H1 (cell line): ENCODE measurements around the gene ZMYND15. TPM values are rescaled to one million over a fixed set of nuclear protein-coding genes. Genes with fewer than 3 reads are reported as not detected.

ENCODE experiments used
- CTCF ChIA-PET: fragments of 300-600 bp; sonication (Branson Sonifier 250); formaldehyde crosslinking; loops from one replicate; lab custom pipeline; 2021; ENCODE audit not compliant: partially characterized antibody; lab: Charles Lee
- POLR2A ChIA-PET: fragments of 300-600 bp; sonication (Branson Sonifier 250); formaldehyde crosslinking; loops from one replicate; lab custom pipeline; 2021; ENCODE audit warnings: inconsistent platforms; ENCODE audit not compliant: partially characterized antibody; lab: Charles Lee
- DNase-seq, 2 experiments: peaks; one replicate each; pipeline versions ENCODE4 v3.0.0 to v3.0.0-alpha.2; 2010 to 2022; ENCODE audit warnings: low spot score in 2 of 2, low read depth in 1 of 2, mixed read lengths in 1 of 2
- FAIRE-seq: peaks from 2 replicates; lab custom pipeline; 2011; peaks lifted over from hg19 to GRCh38; lab: Jason Lieb, UNC
- H2AFZ ChIP-seq: 2 replicates; pipeline ENCODE4 v1.8.1; 2012; ENCODE audit warnings: low read length, inconsistent platforms
- H2AK5ac ChIP-seq: 2 replicates; pipeline ENCODE4 v1.6.1; 2013; ENCODE audit warnings: low read depth, low read length
- H2BK120ac ChIP-seq: replicated peaks from 2 replicates; pipeline ENCODE3; 2013; ENCODE audit warnings: low read depth, low read length, inconsistent platforms
- H2BK12ac ChIP-seq: 2 replicates; pipeline ENCODE4 v1.6.1; 2013; ENCODE audit warnings: low read depth, low read length
- H2BK15ac ChIP-seq: 2 replicates; pipeline ENCODE4 v1.6.1; 2013; ENCODE audit warnings: low read length
- H2BK20ac ChIP-seq: 2 replicates; pipeline ENCODE4 v1.6.1; 2013; ENCODE audit warnings: low read length
- H2BK5ac ChIP-seq: 2 replicates; pipeline ENCODE4 v1.6.1; 2013; ENCODE audit warnings: low read depth, low read length
- H3K14ac ChIP-seq: 2 replicates; pipeline ENCODE4 v1.6.1; 2013; ENCODE audit warnings: inconsistent platforms; ENCODE audit not compliant: insufficient read length
- H3K18ac ChIP-seq: 2 replicates; pipeline ENCODE4 v1.6.1; 2013; ENCODE audit warnings: low read length; ENCODE audit errors: extremely low read depth
- H3K23ac ChIP-seq: 2 replicates; pipeline ENCODE4 v1.6.1; 2013; ENCODE audit warnings: inconsistent platforms; ENCODE audit not compliant: insufficient read length
- H3K23me2 ChIP-seq: 2 replicates; pipeline ENCODE4 v1.6.1; 2013; ENCODE audit warnings: low read depth, low read length
- H3K27ac ChIP-seq: 2 replicates; pipeline ENCODE4 v1.6.1; 2011; ENCODE audit warnings: low read depth, low read length, inconsistent platforms
- H3K27me3 ChIP-seq, 4 experiments: replicated peaks in 1 of 4; 1 replicate in 1 of 4; 2 replicates in 3 of 4; pipeline versions ENCODE4 v1.6.1 to v1.8.1; 2011 to 2013; ENCODE audit warnings: low read length in 3 of 4, mild to moderate bottlenecking in 3 of 4, inconsistent platforms in 2 of 4, mixed read lengths in 2 of 4, moderate library complexity in 1 of 4; ENCODE audit not compliant: control insufficient read depth in 3 of 4, insufficient read depth in 3 of 4; ENCODE audit errors: extremely low read depth in 1 of 4
- H3K36me3 ChIP-seq, 4 experiments: 2 replicates each; pipeline versions ENCODE4 v1.6.1 to v1.8.1; 2011 to 2013; ENCODE audit warnings: mild to moderate bottlenecking in 4 of 4, low read length in 3 of 4, moderate library complexity in 2 of 4, control low read depth in 1 of 4, inconsistent platforms in 1 of 4; ENCODE audit not compliant: insufficient read depth in 4 of 4, control insufficient read depth in 2 of 4
- H3K4ac ChIP-seq: replicated peaks from 2 replicates; pipeline ENCODE3; 2013; ENCODE audit warnings: low read length, low read depth, mixed read lengths, inconsistent platforms; ENCODE audit not compliant: insufficient read length
- H3K4me1 ChIP-seq, 4 experiments: replicated peaks in 1 of 4; 1 replicate in 1 of 4; 2 replicates in 3 of 4; pipeline versions ENCODE4 v1.6.1 to v1.8.1; 2011 to 2013; ENCODE audit warnings: low read length in 3 of 4, inconsistent platforms in 2 of 4, mixed read lengths in 1 of 4; ENCODE audit not compliant: insufficient read depth in 4 of 4, control insufficient read depth in 3 of 4
- H3K4me2 ChIP-seq, 2 experiments: 2 replicates each; pipeline versions ENCODE4 v1.6.1 to v1.8.1; 2011 to 2013; ENCODE audit warnings: low read depth in 2 of 2, low read length in 2 of 2, control low read depth in 1 of 2, inconsistent platforms in 1 of 2, mild to moderate bottlenecking in 1 of 2; ENCODE audit not compliant: insufficient read depth in 1 of 2
- H3K4me3 ChIP-seq, 4 experiments: fragments of 200-600, 300-600 bp in 1 of 4; sonication (generic), shearing (Covaris generic), sonication (Bioruptor Twin) in 1 of 4; 2 replicates each; pipeline versions ENCODE4 v1.5.1 to v1.8.1; 2011 to 2016; ENCODE audit warnings: low read length in 4 of 4, low read depth in 3 of 4, control low read depth in 2 of 4, inconsistent platforms in 2 of 4, mild to moderate bottlenecking in 2 of 4, mixed read lengths in 1 of 4, moderate library complexity in 1 of 4; ENCODE audit not compliant: insufficient read depth in 2 of 4; ENCODE audit errors: extremely low read depth in 1 of 4
- H3K56ac ChIP-seq: replicated peaks from 2 replicates; pipeline ENCODE3; 2013; ENCODE audit warnings: low read depth, mild to moderate bottlenecking, mixed read lengths, low read length, inconsistent platforms; ENCODE audit not compliant: insufficient read length
- H3K79me1 ChIP-seq: 2 replicates; pipeline ENCODE4 v1.6.1; 2013; ENCODE audit warnings: low read depth, low read length, control low read depth
- H3K79me2 ChIP-seq, 2 experiments: 2 replicates each; pipeline versions ENCODE4 v1.6.1 to v1.8.1; 2012 to 2013; ENCODE audit warnings: low read length in 2 of 2, mild to moderate bottlenecking in 2 of 2, inconsistent platforms in 1 of 2; ENCODE audit not compliant: insufficient read depth in 2 of 2, control insufficient read depth in 1 of 2
- H3K9ac ChIP-seq, 4 experiments: replicated peaks in 1 of 4; 1 replicate in 1 of 4; 2 replicates in 3 of 4; pipeline versions ENCODE4 v1.6.1 to v1.8.1; 2011 to 2013; ENCODE audit warnings: low read depth in 3 of 4, low read length in 3 of 4, control low read depth in 2 of 4, mild to moderate bottlenecking in 2 of 4, moderate library complexity in 2 of 4, inconsistent platforms in 1 of 4; ENCODE audit errors: extremely low read depth in 1 of 4
- H3K9me3 ChIP-seq, 2 experiments: 2 replicates each; pipeline versions ENCODE4 v1.6.1 to v1.8.1; 2012 to 2013; ENCODE audit warnings: mild to moderate bottlenecking in 2 of 2, moderate library complexity in 2 of 2, control low read depth in 1 of 2, inconsistent platforms in 1 of 2, low read depth in 1 of 2, low read length in 1 of 2, mixed read lengths in 1 of 2; ENCODE audit not compliant: insufficient read depth in 2 of 2
- H4K20me1 ChIP-seq, 2 experiments: replicated peaks in 1 of 2; 2 replicates each; pipeline versions ENCODE3 to v1.8.1; 2011 to 2013; ENCODE audit warnings: inconsistent platforms in 2 of 2, low read length in 2 of 2, mild to moderate bottlenecking in 1 of 2; ENCODE audit not compliant: insufficient read depth in 2 of 2, control insufficient read depth in 1 of 2
- H4K5ac ChIP-seq: 2 replicates; pipeline ENCODE4 v1.6.1; 2013; ENCODE audit warnings: low read length, low read depth, mixed read lengths, inconsistent platforms; ENCODE audit not compliant: insufficient read length
- H4K8ac ChIP-seq: 2 replicates; pipeline ENCODE4 v1.8.0; 2013; ENCODE audit warnings: mild to moderate bottlenecking, moderate library complexity, low read length, inconsistent platforms; ENCODE audit not compliant: insufficient read depth; ENCODE audit errors: extremely low read depth
- H4K91ac ChIP-seq: replicated peaks from 2 replicates; pipeline ENCODE3; 2013; ENCODE audit warnings: low read length, mixed read lengths, inconsistent platforms; ENCODE audit not compliant: insufficient read length
- CTBP2 ChIP-seq: IDR thresholded peaks from 2 replicates; pipeline ENCODE4 v1.7.0; 2011; ENCODE audit warnings: borderline replicate concordance, mild to moderate bottlenecking, moderate library complexity, mixed read lengths, low read length; ENCODE audit not compliant: insufficient read depth, insufficient read length
- EZH2 ChIP-seq: fragments of 200-600 bp; sonication (generic); IDR thresholded peaks from 2 replicates; pipeline ENCODE4 v1.7.1; 2012; ENCODE audit warnings: low read depth, mild to moderate bottlenecking, moderate library complexity, low read length, inconsistent platforms; ENCODE audit not compliant: severe bottlenecking
- KDM4A ChIP-seq: IDR thresholded peaks from one replicate; pipeline ENCODE4 v1.7.1; 2012; ENCODE audit warnings: low read depth, mild to moderate bottlenecking, moderate library complexity, low read length, inconsistent platforms; ENCODE audit not compliant: severe bottlenecking
- RFX5 ChIP-seq: IDR thresholded peaks from 2 replicates; pipeline ENCODE4 v1.6.1; 2011; ENCODE audit warnings: low read depth, low read length, improper control_type of control experiment, borderline replicate concordance
- RNF2 ChIP-seq: fragments of 200-900, 300-1000 bp; sonication (generic); IDR thresholded peaks from 2 replicates; pipeline ENCODE4 v1.7.1; 2016; ENCODE audit warnings: borderline replicate concordance, low read depth, mild to moderate bottlenecking, antibody characterized with exemption, low read length; ENCODE audit not compliant: poor library complexity, severe bottlenecking; ENCODE audit errors: missing control alignments
- SAP30 ChIP-seq: fragments of 300-600 bp; sonication (generic); IDR thresholded peaks from 2 replicates; pipeline ENCODE4 v1.7.1; 2012; ENCODE audit warnings: low read length, moderate library complexity, mild to moderate bottlenecking, inconsistent platforms; ENCODE audit not compliant: insufficient read depth, insufficient replicate concordance
- SP2 ChIP-seq: IDR thresholded peaks from 2 replicates; pipeline ENCODE4 v1.6.1; 2012; ENCODE audit warnings: mild to moderate bottlenecking, low read length, inconsistent platforms
- SUZ12 ChIP-seq: fragments of 200-600 bp; sonication (generic); IDR thresholded peaks from 2 replicates; pipeline ENCODE4 v1.6.1; 2012; ENCODE audit warnings: mild to moderate bottlenecking, inconsistent platforms, low read length, moderate library complexity, mixed read lengths
- TAF1 ChIP-seq: IDR thresholded peaks from 2 replicates; pipeline ENCODE4 v1.6.1; 2011; ENCODE audit warnings: mild to moderate bottlenecking, low read depth, low read length
- WGBS, 2 experiments: shearing (Covaris generic) in 1 of 2; methylation state at CpG; one replicate each; pipeline versions ENCODE4 v1.1.6 to v1.1.7; 2013 to 2015; ENCODE audit warnings: low lambda C conversion rate in 2 of 2, mixed read lengths in 2 of 2, inconsistent platforms in 1 of 2, low coverage in 1 of 2, missing lambda C conversion rate in 1 of 2; ENCODE audit not compliant: insufficient replicate concordance in 2 of 2, insufficient coverage in 1 of 2, insufficient read length in 1 of 2; ENCODE audit errors: extremely low coverage in 1 of 2, missing lambda C conversion rate in 1 of 2; 5-methylcytosine and 5-hydroxymethylcytosine counted together
- polyA plus RNA-seq, 7 experiments: library from polyadenylated mRNA; depleted of rRNA in 3 of 7; stranded (reverse) in 5 of 7; unstranded in 2 of 7; fragments of >200 nt in 5 of 7; fragments of 200-250 nt in 2 of 7; gene quantifications; 1 replicate in 5 of 7; 2 replicates in 1 of 7; 4 replicates in 1 of 7; pipeline versions ENCODE4 v1.2.1 to v1.2.3, GENCODE V29; 2011 to 2013; ENCODE audit warnings: missing spikeins in 2 of 7, mixed read lengths in 2 of 7
- total RNA-seq: library from RNA; stranded (reverse); fragmentation: NEBNext Ultra II Directional; extraction: Animal tissue kit (Norgen Biotek cat#: 25700); gene quantifications from 2 replicates; pipeline ENCODE4 v1.2.1, GENCODE V29; 2021
- TF ChIP-seq, protein P1 (sequence below): IDR thresholded peaks from 2 replicates; pipeline ENCODE4 v1.6.1; 2012; ENCODE audit warnings: inconsistent platforms

ZMYND15 gene
- total and polyA plus RNA-seq, 2 of the 8 experiments (the other 6 are each of a cell fraction or from before 2014, with no cell fraction given) = 0.53 to 0.58 TPM

GRCh38 chr17:4721203-4722135 lies 18.2 kb upstream of the ZMYND15 start:
- FAIRE-seq = no peak
- POLR2A ChIA-PET = interaction anchor here (0.9 to 2.1 kb wide), 4 partner anchors 9 to 13 kb away, joined by 4 to 7 read pairs (median 4); partner anchors contain the start of gene ARRB2
- TF ChIP-seq TAF1 (no peak), SP2 (no peak), SUZ12 (no peak), RNF2 (no peak), SAP30 (no peak), EZH2 (no peak), CTBP2 (no peak), KDM4A (no peak), RFX5 (no peak)
- TF ChIP-seq, protein P1, sequence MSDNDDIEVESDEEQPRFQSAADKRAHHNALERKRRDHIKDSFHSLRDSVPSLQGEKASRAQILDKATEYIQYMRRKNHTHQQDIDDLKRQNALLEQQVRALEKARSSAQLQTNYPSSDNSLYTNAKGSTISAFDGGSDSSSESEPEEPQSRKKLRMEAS = no peak

More at GRCh38 chr17:4721203-4722135, 18.2 kb upstream of the ZMYND15 start:
- CTCF ChIA-PET = interaction anchor here (1.0 to 1.4 kb wide), 2 partner anchors 9 to 50 kb away, joined by 3 to 4 read pairs; no protein-coding TSS in a partner anchor
- no peak overlapping the region for H3K18ac ChIP-seq
- no peak overlapping the region for H2BK5ac ChIP-seq
- H3K79me2 ChIP-seq = no peaks in the 10 kb centered on the region
- H3K23me2 ChIP-seq = no peaks in the 10 kb centered on the region
- no peak overlapping the region for H4K8ac ChIP-seq
- no peak overlapping the region for H2BK15ac ChIP-seq
- no peaks in the 10 kb centered on the region for H3K9me3 ChIP-seq
- no peaks in the 10 kb centered on the region for H4K20me1 ChIP-seq
- H3K4me3 ChIP-seq = no peak overlapping the region
- H3K4me2 ChIP-seq = no peak overlapping the region
- H3K56ac ChIP-seq = no peak overlapping the region
- peaks cover 0 to 35% (median 18%) of the 10 kb centered on the region in 4 experiments; a peak in 7 of 8 replicates for H3K36me3 ChIP-seq
- H4K91ac ChIP-seq = no peak overlapping the region
- no peaks in the 10 kb centered on the region for H3K27me3 ChIP-seq
- H2BK120ac ChIP-seq = no peak overlapping the region
- H2AFZ ChIP-seq = no peak overlapping the region
- H4K5ac ChIP-seq = no peak overlapping the region
- no peak overlapping the region for H3K9ac ChIP-seq
- no peak overlapping the region for H3K27ac ChIP-seq
- H2BK12ac ChIP-seq = no peak overlapping the region
- DNase-seq = no peak
- no peak overlapping the region for H3K14ac ChIP-seq
- no peak overlapping the region for H2AK5ac ChIP-seq
- 88% methylated on average over 20 of the region's 20 CpGs; no CpG with 5 or more reads in 1 of the 2 experiments for WGBS, 2 experiments
- no peak overlapping the region for H2BK20ac ChIP-seq
- H3K79me1 ChIP-seq = no peaks in the 10 kb centered on the region
- no peak overlapping the region for H3K23ac ChIP-seq
- H3K4me1 ChIP-seq = no peaks in the 10 kb centered on the region
- no peak overlapping the region for H3K4ac ChIP-seq
